HepG2 (cell line): ENCODE measurements around the gene TOMM40L. TPM values are rescaled to one million over a fixed set of nuclear protein-coding genes. Genes with fewer than 3 reads are reported as not detected.

Experiments
- ATF5 ChIP-seq: sonication (generic); formaldehyde crosslinking; IDR thresholded peaks from 2 replicates; pipeline ENCODE4 v1.4.0; 2020; ENCODE audit warnings: mild to moderate bottlenecking, low read depth, missing genetic modification reagents
- ETV6 ChIP-seq: sonication (generic); formaldehyde crosslinking; conservative IDR thresholded peaks from 2 replicates; pipeline ENCODE4 v1.4.0; 2020; ENCODE audit warnings: missing genetic modification reagents
- HNF4G ChIP-seq, 2 experiments: sonication (generic) in 1 of 2; formaldehyde crosslinking in 1 of 2; IDR thresholded peaks; 2 replicates each; pipeline versions ENCODE4 v1.4.0 to v1.6.1; 2011 to 2020; ENCODE audit warnings: borderline replicate concordance in 2 of 2, low read depth in 2 of 2, mild to moderate bottlenecking in 2 of 2, low read length in 1 of 2, missing genetic modification reagents in 1 of 2, moderate library complexity in 1 of 2
- HNRNPH1 ChIP-seq: fragments of 200-400 bp; formaldehyde crosslinking; optimal IDR thresholded peaks from 2 replicates; pipeline ENCODE3; 2017; ENCODE audit warnings: mild to moderate bottlenecking, low read depth, low read length
- MAF1 ChIP-seq: sonication (generic); formaldehyde crosslinking; IDR thresholded peaks from 2 replicates; pipeline ENCODE4 v1.5.0; 2020; ENCODE audit warnings: missing genetic modification reagents, borderline replicate concordance
- SMAD3 ChIP-seq: sonication (generic); formaldehyde crosslinking; IDR thresholded peaks from 2 replicates; pipeline ENCODE4 v1.4.0; 2020; ENCODE audit warnings: missing genetic modification reagents
- ZBTB25 ChIP-seq: IDR thresholded peaks from 2 replicates; pipeline ENCODE4 v1.6.1; 2018; ENCODE audit warnings: missing genetic modification reagents
- ZKSCAN1 ChIP-seq: fragments of 150-350 bp; IDR thresholded peaks from 2 replicates; pipeline ENCODE4 v1.6.1; 2014; ENCODE audit warnings: low read length
- ZNF260 ChIP-seq: sonication (generic); formaldehyde crosslinking; IDR thresholded peaks from 2 replicates; pipeline ENCODE4 v1.4.0; 2020; ENCODE audit warnings: missing genetic modification reagents, low read depth, mild to moderate bottlenecking, borderline replicate concordance
- ZNF432 ChIP-seq: sonication (generic); formaldehyde crosslinking; IDR thresholded peaks from 2 replicates; pipeline ENCODE4 v1.5.0; 2020; ENCODE audit warnings: missing genetic modification reagents, mild to moderate bottlenecking, borderline replicate concordance
- polyA plus RNA-seq, 8 experiments: library from polyadenylated mRNA; depleted of rRNA in 3 of 8; stranded (reverse) in 7 of 8; unstranded in 1 of 8; fragments of >200 nt; fragmentation: Illumina TruSeq in 4 of 8; extraction: Trizol in 4 of 8; gene quantifications; 2 replicates each; pipeline versions ENCODE4 v1.2.1 to v1.2.3, GENCODE V29; 2011 to 2016; ENCODE audit warnings: low read depth in 4 of 8, missing spikeins in 1 of 8, mixed read lengths in 1 of 8; ENCODE audit not compliant: insufficient read depth in 1 of 8
- total RNA-seq, 5 experiments: library from RNA; depleted of rRNA; stranded (reverse); fragments of >200 nt; fragmentation: Illumina TruSeq; extraction: Trizol; gene quantifications; 2 replicates each; pipeline ENCODE4 v1.2.3, GENCODE V29; 2016; ENCODE audit warnings: low read depth in 1 of 5
- TF ChIP-seq, protein P1 (sequence below): sonication (generic); formaldehyde crosslinking; IDR thresholded peaks from 2 replicates; pipeline ENCODE4 v1.5.0; 2020; ENCODE audit warnings: mild to moderate bottlenecking, missing genetic modification reagents
- TF ChIP-seq, protein P2 (sequence below): sonication (generic); formaldehyde crosslinking; IDR thresholded peaks from 2 replicates; pipeline ENCODE4 v1.5.1; 2020; ENCODE audit warnings: mild to moderate bottlenecking, missing genetic modification reagents, borderline replicate concordance
- TF ChIP-seq, protein P3 (sequence below): sonication (generic); formaldehyde crosslinking; IDR thresholded peaks from 2 replicates; pipeline ENCODE4 v1.4.0; 2020; ENCODE audit warnings: missing genetic modification reagents, borderline replicate concordance

The TOMM40L gene
- total and polyA plus RNA-seq, 2 of the 13 experiments (the other 11 are each of a cell fraction or from before 2014, with no cell fraction given): 14.1 to 26.2 TPM

DNA sequence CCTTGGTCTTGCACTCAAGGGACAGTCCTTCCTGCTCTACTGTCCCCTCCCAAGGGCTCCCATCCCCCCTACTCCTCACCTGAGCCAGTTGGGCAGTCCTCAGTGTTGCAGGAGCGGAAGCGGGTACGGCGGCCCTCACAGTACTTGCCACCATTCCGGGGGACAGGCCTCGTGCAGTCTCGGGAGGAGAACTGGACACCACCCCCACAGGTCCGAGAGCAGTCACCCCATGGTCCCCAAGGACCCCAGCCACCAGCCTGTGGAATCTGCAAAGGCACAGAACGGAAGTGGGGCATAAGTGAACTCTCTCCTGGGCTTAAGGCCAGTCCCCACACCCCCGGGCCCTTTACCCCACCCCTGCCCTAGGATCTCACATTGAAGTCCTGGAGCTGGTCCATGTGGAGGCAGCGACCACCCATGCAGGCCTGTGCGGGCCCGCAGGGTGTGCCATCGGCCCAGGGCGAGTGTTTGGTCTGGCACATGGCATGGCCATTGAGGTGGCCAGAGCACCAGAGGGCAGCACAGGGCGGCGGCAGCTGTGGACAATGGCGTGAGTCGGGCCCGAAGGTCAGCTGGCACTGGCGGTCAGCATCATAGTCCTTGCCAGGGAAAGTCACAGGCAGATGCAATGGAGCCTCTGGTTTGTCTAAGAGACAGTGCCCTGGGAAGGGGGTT, 32.2 kb upstream of the TOMM40L start (continued):
- TF ChIP-seq, protein P1, sequence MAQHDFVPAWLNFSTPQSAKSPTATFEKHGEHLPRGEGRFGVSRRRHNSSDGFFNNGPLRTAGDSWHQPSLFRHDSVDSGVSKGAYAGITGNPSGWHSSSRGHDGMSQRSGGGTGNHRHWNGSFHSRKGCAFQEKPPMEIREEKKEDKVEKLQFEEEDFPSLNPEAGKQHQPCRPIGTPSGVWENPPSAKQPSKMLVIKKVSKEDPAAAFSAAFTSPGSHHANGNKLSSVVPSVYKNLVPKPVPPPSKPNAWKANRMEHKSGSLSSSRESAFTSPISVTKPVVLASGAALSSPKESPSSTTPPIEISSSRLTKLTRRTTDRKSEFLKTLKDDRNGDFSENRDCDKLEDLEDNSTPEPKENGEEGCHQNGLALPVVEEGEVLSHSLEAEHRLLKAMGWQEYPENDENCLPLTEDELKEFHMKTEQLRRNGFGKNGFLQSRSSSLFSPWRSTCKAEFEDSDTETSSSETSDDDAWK (CRISPR knock-in tag): no peak
- TF ChIP-seq ZNF432 (CRISPR knock-in tag) (no peak), ETV6 (CRISPR knock-in tag) (no peak), MAF1 (CRISPR knock-in tag) (no peak), ZBTB25 (CRISPR knock-in tag) (no peak), ZNF260 (no peak), HNF4G (IDR thresholded peaks at IDR 0.05; ENCODE audit: borderline replicate concordance, low read depth, low read length) (0 out of 2 replicates have a peak, but pooled peaks have one; percentile 27), HNF4G (CRISPR knock-in tag; IDR thresholded peaks at IDR 0.05; ENCODE audit: borderline replicate concordance, low read depth) (no peak), HNRNPH1 (no peak), SMAD3 (CRISPR knock-in tag) (no peak), ZKSCAN1 (no peak), ATF5 (CRISPR knock-in tag) (no peak)
- TF ChIP-seq, protein P2, sequence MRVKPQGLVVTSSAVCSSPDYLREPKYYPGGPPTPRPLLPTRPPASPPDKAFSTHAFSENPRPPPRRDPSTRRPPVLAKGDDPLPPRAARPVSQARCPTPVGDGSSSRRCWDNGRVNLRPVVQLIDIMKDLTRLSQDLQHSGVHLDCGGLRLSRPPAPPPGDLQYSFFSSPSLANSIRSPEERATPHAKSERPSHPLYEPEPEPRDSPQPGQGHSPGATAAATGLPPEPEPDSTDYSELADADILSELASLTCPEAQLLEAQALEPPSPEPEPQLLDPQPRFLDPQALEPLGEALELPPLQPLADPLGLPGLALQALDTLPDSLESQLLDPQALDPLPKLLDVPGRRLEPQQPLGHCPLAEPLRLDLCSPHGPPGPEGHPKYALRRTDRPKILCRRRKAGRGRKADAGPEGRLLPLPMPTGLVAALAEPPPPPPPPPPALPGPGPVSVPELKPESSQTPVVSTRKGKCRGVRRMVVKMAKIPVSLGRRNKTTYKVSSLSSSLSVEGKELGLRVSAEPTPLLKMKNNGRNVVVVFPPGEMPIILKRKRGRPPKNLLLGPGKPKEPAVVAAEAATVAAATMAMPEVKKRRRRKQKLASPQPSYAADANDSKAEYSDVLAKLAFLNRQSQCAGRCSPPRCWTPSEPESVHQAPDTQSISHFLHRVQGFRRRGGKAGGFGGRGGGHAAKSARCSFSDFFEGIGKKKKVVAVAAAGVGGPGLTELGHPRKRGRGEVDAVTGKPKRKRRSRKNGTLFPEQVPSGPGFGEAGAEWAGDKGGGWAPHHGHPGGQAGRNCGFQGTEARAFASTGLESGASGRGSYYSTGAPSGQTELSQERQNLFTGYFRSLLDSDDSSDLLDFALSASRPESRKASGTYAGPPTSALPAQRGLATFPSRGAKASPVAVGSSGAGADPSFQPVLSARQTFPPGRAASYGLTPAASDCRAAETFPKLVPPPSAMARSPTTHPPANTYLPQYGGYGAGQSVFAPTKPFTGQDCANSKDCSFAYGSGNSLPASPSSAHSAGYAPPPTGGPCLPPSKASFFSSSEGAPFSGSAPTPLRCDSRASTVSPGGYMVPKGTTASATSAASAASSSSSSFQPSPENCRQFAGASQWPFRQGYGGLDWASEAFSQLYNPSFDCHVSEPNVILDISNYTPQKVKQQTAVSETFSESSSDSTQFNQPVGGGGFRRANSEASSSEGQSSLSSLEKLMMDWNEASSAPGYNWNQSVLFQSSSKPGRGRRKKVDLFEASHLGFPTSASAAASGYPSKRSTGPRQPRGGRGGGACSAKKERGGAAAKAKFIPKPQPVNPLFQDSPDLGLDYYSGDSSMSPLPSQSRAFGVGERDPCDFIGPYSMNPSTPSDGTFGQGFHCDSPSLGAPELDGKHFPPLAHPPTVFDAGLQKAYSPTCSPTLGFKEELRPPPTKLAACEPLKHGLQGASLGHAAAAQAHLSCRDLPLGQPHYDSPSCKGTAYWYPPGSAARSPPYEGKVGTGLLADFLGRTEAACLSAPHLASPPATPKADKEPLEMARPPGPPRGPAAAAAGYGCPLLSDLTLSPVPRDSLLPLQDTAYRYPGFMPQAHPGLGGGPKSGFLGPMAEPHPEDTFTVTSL (CRISPR knock-in tag): no peak
- TF ChIP-seq, protein P3, sequence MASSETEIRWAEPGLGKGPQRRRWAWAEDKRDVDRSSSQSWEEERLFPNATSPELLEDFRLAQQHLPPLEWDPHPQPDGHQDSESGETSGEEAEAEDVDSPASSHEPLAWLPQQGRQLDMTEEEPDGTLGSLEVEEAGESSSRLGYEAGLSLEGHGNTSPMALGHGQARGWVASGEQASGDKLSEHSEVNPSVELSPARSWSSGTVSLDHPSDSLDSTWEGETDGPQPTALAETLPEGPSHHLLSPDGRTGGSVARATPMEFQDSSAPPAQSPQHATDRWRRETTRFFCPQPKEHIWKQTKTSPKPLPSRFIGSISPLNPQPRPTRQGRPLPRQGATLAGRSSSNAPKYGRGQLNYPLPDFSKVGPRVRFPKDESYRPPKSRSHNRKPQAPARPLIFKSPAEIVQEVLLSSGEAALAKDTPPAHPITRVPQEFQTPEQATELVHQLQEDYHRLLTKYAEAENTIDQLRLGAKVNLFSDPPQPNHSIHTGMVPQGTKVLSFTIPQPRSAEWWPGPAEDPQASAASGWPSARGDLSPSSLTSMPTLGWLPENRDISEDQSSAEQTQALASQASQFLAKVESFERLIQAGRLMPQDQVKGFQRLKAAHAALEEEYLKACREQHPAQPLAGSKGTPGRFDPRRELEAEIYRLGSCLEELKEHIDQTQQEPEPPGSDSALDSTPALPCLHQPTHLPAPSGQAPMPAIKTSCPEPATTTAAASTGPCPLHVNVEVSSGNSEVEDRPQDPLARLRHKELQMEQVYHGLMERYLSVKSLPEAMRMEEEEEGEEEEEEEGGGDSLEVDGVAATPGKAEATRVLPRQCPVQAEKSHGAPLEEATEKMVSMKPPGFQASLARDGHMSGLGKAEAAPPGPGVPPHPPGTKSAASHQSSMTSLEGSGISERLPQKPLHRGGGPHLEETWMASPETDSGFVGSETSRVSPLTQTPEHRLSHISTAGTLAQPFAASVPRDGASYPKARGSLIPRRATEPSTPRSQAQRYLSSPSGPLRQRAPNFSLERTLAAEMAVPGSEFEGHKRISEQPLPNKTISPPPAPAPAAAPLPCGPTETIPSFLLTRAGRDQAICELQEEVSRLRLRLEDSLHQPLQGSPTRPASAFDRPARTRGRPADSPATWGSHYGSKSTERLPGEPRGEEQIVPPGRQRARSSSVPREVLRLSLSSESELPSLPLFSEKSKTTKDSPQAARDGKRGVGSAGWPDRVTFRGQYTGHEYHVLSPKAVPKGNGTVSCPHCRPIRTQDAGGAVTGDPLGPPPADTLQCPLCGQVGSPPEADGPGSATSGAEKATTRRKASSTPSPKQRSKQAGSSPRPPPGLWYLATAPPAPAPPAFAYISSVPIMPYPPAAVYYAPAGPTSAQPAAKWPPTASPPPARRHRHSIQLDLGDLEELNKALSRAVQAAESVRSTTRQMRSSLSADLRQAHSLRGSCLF (CRISPR knock-in tag): no peak
